ENCODE results near the gene SMCO3. TPM values are rescaled to one million over a fixed set of nuclear protein-coding genes. Genes with fewer than 3 reads are reported as not detected.

The SMCO3 gene
- total and polyA plus RNA-seq, 2 of the 8 experiments (the other 6 are each of a cell fraction or from before 2014, with no cell fraction given), result not detected

GRCh38 chr12:14775636-14775980 is 38.4 kb downstream of the SMCO3 start (continued):
- TF ChIP-seq CBX8 (IDR thresholded peaks at IDR 0.05; ENCODE audit: borderline replicate concordance, low read depth, low read length) (no peak), GABPA (IDR thresholded peaks at IDR 0.05; ENCODE audit: borderline replicate concordance, insufficient read depth, low read length) (no peak), TBP (IDR thresholded peaks at IDR 0.05; ENCODE audit: low read depth, low read length) (no peak), SP4 (IDR thresholded peaks at IDR 0.05; ENCODE audit: low read length) (no peak), BACH1 (IDR thresholded peaks at IDR 0.05; ENCODE audit: low read length) (no peak), SUZ12 (IDR thresholded peaks at IDR 0.05; ENCODE audit: low read length) (no peak), POLR2AphosphoS5 (IDR thresholded peaks at IDR 0.05; ENCODE audit: low read depth, low read length) (no peak), YY1 (IDR thresholded peaks at IDR 0.05; ENCODE audit: low read depth, low read length) (no peak)

Measured in H1 (cell line).